MV-4-11 (cell line): ENCODE data around the gene PMPCB.
"Not testable (repeated sequence)": the region's sequence is repeated elsewhere in the genome, so short reads cannot be mapped to it uniquely, and the experiment has no call there.

Experiments
- DNase-seq: peaks from one replicate; lab custom pipeline; 2025; lab: John Stamatoyannopoulos, UW

PMPCB gene, protein sequence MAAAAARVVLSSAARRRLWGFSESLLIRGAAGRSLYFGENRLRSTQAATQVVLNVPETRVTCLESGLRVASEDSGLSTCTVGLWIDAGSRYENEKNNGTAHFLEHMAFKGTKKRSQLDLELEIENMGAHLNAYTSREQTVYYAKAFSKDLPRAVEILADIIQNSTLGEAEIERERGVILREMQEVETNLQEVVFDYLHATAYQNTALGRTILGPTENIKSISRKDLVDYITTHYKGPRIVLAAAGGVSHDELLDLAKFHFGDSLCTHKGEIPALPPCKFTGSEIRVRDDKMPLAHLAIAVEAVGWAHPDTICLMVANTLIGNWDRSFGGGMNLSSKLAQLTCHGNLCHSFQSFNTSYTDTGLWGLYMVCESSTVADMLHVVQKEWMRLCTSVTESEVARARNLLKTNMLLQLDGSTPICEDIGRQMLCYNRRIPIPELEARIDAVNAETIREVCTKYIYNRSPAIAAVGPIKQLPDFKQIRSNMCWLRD

GRCh38 chr7:103296901-103297836, at the start of gene PMPCB:
Gene PMPCB (plus strand): TSS chr7:103297435. CDS start chr7:103297460, 25 bp downstream.
- peak; percentile 89 for DNase-seq

DNA sequence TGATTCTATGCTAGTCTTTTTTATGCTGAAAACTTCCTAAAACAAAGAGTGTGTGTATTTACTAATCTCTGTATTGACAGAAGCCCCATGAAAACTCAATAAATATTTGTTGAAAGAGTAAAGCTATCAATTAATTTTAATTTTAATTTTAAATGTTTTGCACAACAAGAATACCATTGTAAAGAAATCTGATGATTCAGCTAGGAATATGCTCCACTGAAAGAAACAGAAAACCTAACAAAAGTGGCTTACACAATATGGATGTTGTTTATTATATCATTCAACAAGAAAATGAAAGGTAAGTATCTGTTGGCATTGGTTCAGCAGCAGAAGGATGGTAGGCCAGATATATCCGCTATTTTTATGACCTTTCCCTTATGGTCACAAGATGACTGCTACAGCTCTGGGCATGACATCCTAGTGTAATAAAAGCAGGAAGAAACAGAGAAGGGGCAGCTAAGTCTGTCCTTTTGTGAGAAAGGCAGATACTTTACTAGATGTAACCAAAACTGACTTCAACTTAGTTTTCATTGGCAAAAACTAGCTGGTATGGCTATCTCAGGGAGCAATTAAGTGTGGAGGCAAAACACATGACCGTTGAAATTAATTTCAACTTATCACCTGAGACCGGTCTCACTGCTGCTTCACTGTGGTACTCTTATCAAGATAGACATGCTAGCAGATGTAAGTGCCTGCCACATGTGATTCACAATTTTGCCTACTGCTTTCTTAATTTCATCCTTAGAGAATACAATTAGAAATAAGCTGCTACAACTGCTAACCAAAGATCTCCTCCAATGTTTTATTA, 43.3 kb upstream of the PMPCB start:
- not testable (repeated sequence) for DNase-seq

- not testable (repeated sequence) for DNase-seq
Observed at GRCh38 chr7:103264054-103264453, 33.2 kb upstream of the PMPCB start.

- not testable (repeated sequence) for DNase-seq
Observed at GRCh38 chr7:103266229-103266628, 31.0 kb upstream of the PMPCB start.

- not testable (repeated sequence) for DNase-seq
Observed at GRCh38 chr7:103273374-103273773, 23.9 kb upstream of the PMPCB start.

GRCh38 chr7:103274867-103275266, 22.4 kb upstream of the PMPCB start:
- DNase-seq: not testable (repeated sequence)

DNA sequence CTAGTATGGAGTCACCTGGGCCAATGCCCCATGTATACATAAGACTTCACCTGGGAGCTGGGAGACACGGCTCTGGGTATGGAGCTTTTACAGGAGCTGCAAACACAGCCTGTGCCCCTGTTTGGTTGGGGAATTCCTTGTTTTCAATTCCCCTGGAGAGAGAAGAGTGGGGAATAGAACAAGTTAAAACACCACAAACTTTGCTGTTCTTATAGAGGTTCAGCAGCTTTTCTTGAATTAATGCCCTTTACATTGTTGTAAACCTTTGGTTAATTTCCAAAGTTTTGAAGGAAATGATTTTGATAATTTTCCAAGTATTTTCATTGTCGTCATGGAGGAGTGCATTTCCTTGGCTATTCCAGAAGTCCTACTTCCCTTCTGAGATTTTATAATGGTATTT, 19.0 kb upstream of the PMPCB start:
- DNase-seq: not testable (repeated sequence)

- DNase-seq: peak; percentile 16
Observed at GRCh38 chr7:103279636-103279962, 17.6 kb upstream of the PMPCB start.

- peak; percentile 79 for DNase-seq
Observed at GRCh38 chr7:103279963-103280802, 17.1 kb upstream of the PMPCB start.

DNA sequence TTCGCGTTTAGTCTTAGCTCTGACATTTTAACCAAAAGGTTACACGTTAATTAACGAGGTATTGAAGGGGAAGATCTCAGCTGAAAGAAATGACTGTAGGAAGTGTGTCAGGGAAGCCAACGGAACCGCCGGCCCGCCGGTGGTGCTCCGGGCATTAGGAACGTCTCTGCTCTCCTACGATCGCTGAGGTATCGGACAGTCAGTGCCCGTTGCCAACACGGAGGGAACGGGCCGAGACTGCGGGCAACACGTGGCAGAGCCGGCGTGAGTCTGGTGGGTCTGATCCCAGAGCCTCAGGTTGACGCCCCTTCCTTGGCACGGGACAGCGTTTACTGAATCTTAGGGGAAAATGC, 16.5 kb upstream of the PMPCB start:
- DNase-seq: not testable (repeated sequence)

GRCh38 chr7:103282802-103283427, 14.3 kb upstream of the PMPCB start:
- DNase-seq: not testable (repeated sequence)

DNA sequence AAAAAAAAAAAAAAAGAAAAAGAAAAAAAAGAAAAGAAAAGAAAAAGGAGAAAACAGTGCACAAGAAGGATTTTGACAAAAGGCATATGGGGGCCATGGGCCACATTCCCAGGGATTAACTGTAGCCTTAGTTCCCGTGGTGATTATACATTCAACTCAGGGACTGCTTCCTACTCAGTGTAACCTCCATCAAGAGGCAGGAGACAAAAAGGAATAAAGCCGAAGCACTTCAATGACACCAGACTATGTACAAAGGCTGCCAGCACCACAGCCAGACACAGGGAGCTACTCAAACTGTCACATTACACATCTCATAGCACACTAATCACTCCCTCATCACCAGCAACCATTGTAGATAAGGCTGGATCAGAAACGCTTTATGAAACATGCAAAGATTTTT, 5.1 kb upstream of the PMPCB start:
- no peak for DNase-seq

GRCh38 chr7:103293526-103293925, 3.7 kb upstream of the PMPCB start:
- DNase-seq: no peak

DNA sequence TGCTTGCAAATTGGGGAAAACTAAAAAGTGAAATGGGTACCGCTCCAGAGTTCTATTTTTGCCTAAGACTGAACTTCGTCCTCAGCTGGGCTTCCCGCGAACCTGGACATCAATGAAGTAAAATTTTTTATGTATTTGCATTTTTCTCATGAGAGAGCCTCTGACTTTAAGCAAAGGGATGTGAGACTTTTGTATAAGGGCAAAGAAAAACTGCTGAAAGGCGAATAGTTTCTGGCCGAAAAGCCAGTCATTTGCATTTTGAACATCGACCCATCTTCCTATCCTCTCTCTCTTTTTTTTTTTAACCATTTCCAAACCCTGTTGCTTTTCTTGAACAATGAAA, 573 bp downstream of the PMPCB start:
- no peak for DNase-seq

- DNase-seq: peak; percentile 21
Observed at GRCh38 chr7:103299660-103300059, 2.4 kb downstream of the PMPCB start.

DNA sequence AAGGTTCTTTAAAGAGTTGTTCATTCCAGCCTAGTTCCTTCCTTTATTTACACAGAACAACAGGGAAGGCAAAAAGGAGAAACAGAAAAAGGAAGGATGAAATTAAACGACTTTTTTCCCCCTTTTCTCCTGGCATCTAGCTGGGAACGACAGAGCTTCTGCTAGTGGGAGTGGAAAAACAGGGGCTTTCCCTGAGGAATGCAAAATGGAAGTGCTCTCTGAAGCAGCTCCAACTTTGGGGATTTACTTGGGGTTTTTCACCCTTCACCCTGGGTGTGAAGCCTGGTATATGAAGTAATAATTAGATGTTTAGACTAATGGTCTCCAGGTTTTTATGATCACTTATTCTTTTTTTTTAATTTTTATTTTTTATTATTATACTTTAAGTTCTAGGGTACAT, 4.2 kb downstream of the PMPCB start:
- DNase-seq: no peak

DNA sequence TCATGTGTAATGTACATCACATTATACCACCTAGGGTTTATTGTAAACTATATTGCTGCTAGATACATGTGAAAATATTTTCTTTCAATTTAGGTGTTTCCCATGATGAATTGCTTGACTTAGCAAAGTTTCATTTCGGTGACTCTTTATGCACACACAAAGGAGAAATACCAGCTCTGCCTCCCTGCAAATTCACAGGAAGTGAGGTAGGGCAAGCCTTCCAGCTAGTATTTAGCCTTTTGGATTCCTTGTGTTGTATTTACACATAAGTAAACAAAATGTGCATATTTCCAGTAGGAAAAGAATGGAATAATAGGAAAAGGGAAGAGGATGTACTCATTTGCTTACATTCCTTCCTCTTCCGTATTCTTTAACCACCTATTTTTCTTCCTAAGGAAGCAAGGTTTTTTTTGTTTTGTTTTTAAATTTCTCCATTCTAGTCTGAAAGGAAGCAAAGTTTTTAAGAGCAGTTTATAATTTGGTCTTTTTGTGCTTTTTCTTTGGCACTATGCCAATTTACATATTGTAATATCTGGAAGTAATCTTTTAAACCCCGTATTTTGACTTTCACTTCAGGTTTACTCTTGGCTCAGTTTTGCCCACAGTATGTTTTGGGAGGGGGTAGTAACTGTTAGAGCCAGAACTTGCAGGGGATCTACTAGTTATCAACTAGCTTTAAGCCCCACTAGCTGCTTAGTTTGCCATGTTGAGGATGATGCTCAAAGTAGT, 10.4 kb downstream of the PMPCB start:
- DNase-seq: peak; percentile 7

DNA sequence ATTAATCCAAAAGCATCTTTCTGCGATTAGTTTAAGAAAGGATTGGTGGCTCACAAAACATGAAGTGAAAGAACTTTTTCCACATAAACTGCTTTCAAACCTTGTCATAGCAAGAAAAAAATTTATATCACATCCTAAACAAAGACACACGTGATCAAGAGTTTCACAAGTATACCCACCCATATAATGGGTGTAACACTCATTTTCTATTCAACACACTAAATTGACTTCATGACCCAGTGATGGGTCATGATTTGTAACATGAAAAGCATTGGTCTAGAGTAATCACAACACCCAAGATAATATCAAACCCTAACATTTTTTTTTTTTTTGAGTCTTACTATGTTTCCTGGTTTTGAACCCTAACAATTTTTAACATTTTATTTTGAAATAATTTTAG, 17.6 kb downstream of the PMPCB start:
- no peak for DNase-seq

- DNase-seq: no peak
Observed at GRCh38 chr7:103316380-103316941, 19.2 kb downstream of the PMPCB start.

DNA sequence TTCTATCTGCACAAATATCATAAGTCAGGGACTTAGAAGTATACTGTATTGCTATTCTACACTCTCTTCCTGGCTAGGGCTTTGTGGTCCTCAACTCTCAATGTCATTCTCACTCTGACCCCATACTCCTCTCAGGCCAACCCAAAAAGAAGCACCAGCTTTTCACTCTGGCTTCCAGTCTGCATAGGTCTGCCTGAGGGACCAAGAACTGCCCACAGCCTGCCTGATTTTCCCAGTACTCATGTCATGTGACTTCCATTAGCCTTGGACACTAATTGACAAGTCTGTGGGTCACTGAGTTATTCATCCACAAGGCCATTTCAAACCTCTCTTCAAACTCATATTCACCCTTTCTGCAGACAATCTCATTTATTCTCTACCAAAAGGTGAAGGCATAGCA, 19.8 kb downstream of the PMPCB start:
- DNase-seq: no peak
